Activated T-helper 2 cell treated with anti-CD3 and anti-CD28 coated beads, Interferon-gamma antibody, Interleukin-2, Interleukin-4, amounts not matched to agents 10 μg/mL and 5 μg/mL and 100 μg/mL, durations not matched to agents 14 hours and 24 hours and 36 hours (primary cell): ENCODE data around the gene KCNAB1. TPM values are rescaled to one million over a fixed set of nuclear protein-coding genes. Genes with fewer than 3 reads are reported as not detected.
"Not testable (repeated sequence)": the region's sequence is repeated elsewhere in the genome, so short reads cannot be mapped to it uniquely, and the experiment has no call there.

Source experiments
- DNase-seq: peaks from one replicate; pipeline ENCODE4 v3.0.0; 2021; ENCODE audit warnings: low spot score
- H3K27ac Mint-ChIP-seq: one replicate; pipeline ENCODE4 v1.8.0; 2021; ENCODE audit warnings: mixed read lengths
- H3K27me3 Mint-ChIP-seq: one replicate; pipeline ENCODE4 v1.8.0; 2021; ENCODE audit warnings: low read depth, mixed read lengths
- H3K36me3 Mint-ChIP-seq: one replicate; pipeline ENCODE4 v1.8.0; 2021; ENCODE audit warnings: low read depth, mixed read lengths
- H3K4me1 Mint-ChIP-seq: one replicate; pipeline ENCODE4 v1.8.0; 2021; ENCODE audit warnings: low read depth, mixed read lengths
- H3K4me3 Mint-ChIP-seq: one replicate; pipeline ENCODE4 v1.8.0; 2021; ENCODE audit warnings: low read depth, mild to moderate bottlenecking, moderate library complexity, mixed read lengths
- H3K9me3 Mint-ChIP-seq: one replicate; pipeline ENCODE4 v1.8.0; 2021; ENCODE audit warnings: mixed read lengths
- intact Hi-C: fragments of 100-400 bp; cut with micrococcal nuclease; formaldehyde crosslinking; loops from one replicate; pipeline ENCODE4 v1.15.1; 2023
- total RNA-seq: library from RNA; stranded (reverse); gene quantifications from 2 replicates; pipeline ENCODE4 v1.2.3, GENCODE V29; 2022

Gene KCNAB1
- total RNA-seq, 1 donor from 2014 or later = not detected

GRCh38 chr3:156107504-156107903 lies 12.9 kb upstream of the KCNAB1 start:
- H3K4me1 Mint-ChIP-seq = no peaks in the 10 kb centered on the region
- H3K27me3 Mint-ChIP-seq = peaks cover 3% of the 10 kb centered on the region
- H3K9me3 Mint-ChIP-seq = no peaks in the 10 kb centered on the region
- no peak overlapping the region for H3K4me3 Mint-ChIP-seq
- no peak for DNase-seq
- H3K36me3 Mint-ChIP-seq = no peaks in the 10 kb centered on the region
- intact Hi-C loops = no loop called here
- H3K27ac Mint-ChIP-seq = no peak overlapping the region

- Mint-ChIP-seq H3K27ac (no peak overlapping the region), H3K4me3 (no peak overlapping the region), H3K27me3 (peaks cover 4% of the 10 kb centered on the region), H3K4me1 (no peaks in the 10 kb centered on the region), H3K36me3 (no peaks in the 10 kb centered on the region), H3K9me3 (no peaks in the 10 kb centered on the region)
- intact Hi-C loops = no loop called here
- no peak for DNase-seq
Measured at GRCh38 chr3:156108616-156109015, 11.8 kb upstream of the KCNAB1 start.

GRCh38 chr3:156109989-156110388 lies 10.4 kb upstream of the KCNAB1 start:
- DNase-seq = no peak
- no peaks in the 10 kb centered on the region for H3K9me3 Mint-ChIP-seq

GRCh38 chr3:156126467-156126866 lies 6.1 kb downstream of the KCNAB1 start:
- Mint-ChIP-seq H3K9me3 (no peaks in the 10 kb centered on the region), H3K4me3 (no peak overlapping the region), H3K4me1 (no peaks in the 10 kb centered on the region), H3K27ac (no peak overlapping the region), H3K36me3 (no peaks in the 10 kb centered on the region), H3K27me3 (peaks cover 17% of the 10 kb centered on the region)
- DNase-seq = no peak
- intact Hi-C loops = no loop called here

More at GRCh38 chr3:156109989-156110388, 10.4 kb upstream of the KCNAB1 start:
- intact Hi-C loops = no loop called here
- Mint-ChIP-seq H3K27me3 (peaks cover 4% of the 10 kb centered on the region), H3K27ac (no peak overlapping the region), H3K4me3 (no peak overlapping the region), H3K4me1 (no peaks in the 10 kb centered on the region), H3K36me3 (no peaks in the 10 kb centered on the region)

GRCh38 chr3:156131241-156131640 lies 10.9 kb downstream of the KCNAB1 start:
- H3K9me3 Mint-ChIP-seq = no peaks in the 10 kb centered on the region
- H3K4me3 Mint-ChIP-seq = no peak overlapping the region
- intact Hi-C loops = no loop called here
- no peaks in the 10 kb centered on the region for H3K4me1 Mint-ChIP-seq
- H3K27ac Mint-ChIP-seq = no peak overlapping the region
- peaks cover 22% of the 10 kb centered on the region for H3K27me3 Mint-ChIP-seq
- no peaks in the 10 kb centered on the region for H3K36me3 Mint-ChIP-seq
- DNase-seq = no peak

- no peak for DNase-seq
Measured at GRCh38 chr3:156131799-156132198, 11.4 kb downstream of the KCNAB1 start.

GRCh38 chr3:156132313-156132712 lies 11.9 kb downstream of the KCNAB1 start:
- Mint-ChIP-seq H3K9me3 (no peaks in the 10 kb centered on the region), H3K4me1 (no peaks in the 10 kb centered on the region), H3K27ac (no peak overlapping the region), H3K36me3 (no peaks in the 10 kb centered on the region), H3K4me3 (no peak overlapping the region), H3K27me3 (peaks cover 20% of the 10 kb centered on the region)
- intact Hi-C loops = no loop called here
- DNase-seq = no peak

More at GRCh38 chr3:156131799-156132198, 11.4 kb downstream of the KCNAB1 start:
- H3K27ac Mint-ChIP-seq = no peak overlapping the region
- peaks cover 21% of the 10 kb centered on the region for H3K27me3 Mint-ChIP-seq
- no peak overlapping the region for H3K4me3 Mint-ChIP-seq
- no peaks in the 10 kb centered on the region for H3K9me3 Mint-ChIP-seq
- intact Hi-C loops = no loop called here
- H3K4me1 Mint-ChIP-seq = no peaks in the 10 kb centered on the region
- H3K36me3 Mint-ChIP-seq = no peaks in the 10 kb centered on the region

- H3K27ac Mint-ChIP-seq = no peak overlapping the region
- H3K4me1 Mint-ChIP-seq = no peaks in the 10 kb centered on the region
- H3K27me3 Mint-ChIP-seq = peaks cover 23% of the 10 kb centered on the region
- no peak for DNase-seq
- no peaks in the 10 kb centered on the region for H3K36me3 Mint-ChIP-seq
- H3K4me3 Mint-ChIP-seq = no peak overlapping the region
- no peaks in the 10 kb centered on the region for H3K9me3 Mint-ChIP-seq
- intact Hi-C loops = no loop called here
Measured at GRCh38 chr3:156133076-156133475, 12.7 kb downstream of the KCNAB1 start.

GRCh38 chr3:156135921-156136638 lies 15.7 kb downstream of the KCNAB1 start:
- Mint-ChIP-seq H3K4me1 (no peaks in the 10 kb centered on the region), H3K36me3 (no peaks in the 10 kb centered on the region), H3K27me3 (peaks cover 28% of the 10 kb centered on the region), H3K27ac (no peak overlapping the region), H3K4me3 (no peak overlapping the region), H3K9me3 (no peaks in the 10 kb centered on the region)
- DNase-seq = no peak
- intact Hi-C loops = no loop called here

- peaks cover 35% of the 10 kb centered on the region for H3K27me3 Mint-ChIP-seq
- H3K4me3 Mint-ChIP-seq, H3K4me1 Mint-ChIP-seq, DNase-seq, H3K9me3 Mint-ChIP-seq, intact Hi-C loops, H3K27ac Mint-ChIP-seq, H3K36me3 Mint-ChIP-seq: not testable (repeated sequence)
Measured at GRCh38 chr3:156137397-156137796, 17.0 kb downstream of the KCNAB1 start.

- H3K36me3 Mint-ChIP-seq = no peaks in the 10 kb centered on the region
- H3K4me3 Mint-ChIP-seq = no peak overlapping the region
- no peaks in the 10 kb centered on the region for H3K9me3 Mint-ChIP-seq
- intact Hi-C loops = no loop called here
- no peak overlapping the region for H3K27ac Mint-ChIP-seq
- H3K4me1 Mint-ChIP-seq = no peaks in the 10 kb centered on the region
- no peak for DNase-seq
- H3K27me3 Mint-ChIP-seq = peaks cover 37% of the 10 kb centered on the region
Measured at GRCh38 chr3:156140001-156140595, 19.7 kb downstream of the KCNAB1 start.

- no peaks in the 10 kb centered on the region for H3K4me1 Mint-ChIP-seq
- no peak overlapping the region for H3K4me3 Mint-ChIP-seq
- intact Hi-C loops = no loop called here
Measured at GRCh38 chr3:156142702-156143101, 22.3 kb downstream of the KCNAB1 start.

GRCh38 chr3:156143136-156143535 lies 22.8 kb downstream of the KCNAB1 start:
- no peaks in the 10 kb centered on the region for H3K9me3 Mint-ChIP-seq
- H3K36me3 Mint-ChIP-seq = no peaks in the 10 kb centered on the region
- intact Hi-C loops = no loop called here
- DNase-seq = no peak
- H3K4me3 Mint-ChIP-seq = no peak overlapping the region
- H3K27me3 Mint-ChIP-seq = peaks cover 50% of the 10 kb centered on the region
- no peaks in the 10 kb centered on the region for H3K4me1 Mint-ChIP-seq
- no peak overlapping the region for H3K27ac Mint-ChIP-seq

More at GRCh38 chr3:156142702-156143101, 22.3 kb downstream of the KCNAB1 start:
- Mint-ChIP-seq H3K36me3 (no peaks in the 10 kb centered on the region), H3K9me3 (no peaks in the 10 kb centered on the region), H3K27ac (no peak overlapping the region), H3K27me3 (peaks cover 50% of the 10 kb centered on the region)
- no peak for DNase-seq
